ENCODE results near the gene TJAP1. TPM values are rescaled to one million over a fixed set of nuclear protein-coding genes. Genes with fewer than 3 reads are reported as not detected.

The TJAP1 gene
- total RNA-seq, 4 donors from 2014 or later = 21.4 to 58.6 (median 45.7) TPM

DNA sequence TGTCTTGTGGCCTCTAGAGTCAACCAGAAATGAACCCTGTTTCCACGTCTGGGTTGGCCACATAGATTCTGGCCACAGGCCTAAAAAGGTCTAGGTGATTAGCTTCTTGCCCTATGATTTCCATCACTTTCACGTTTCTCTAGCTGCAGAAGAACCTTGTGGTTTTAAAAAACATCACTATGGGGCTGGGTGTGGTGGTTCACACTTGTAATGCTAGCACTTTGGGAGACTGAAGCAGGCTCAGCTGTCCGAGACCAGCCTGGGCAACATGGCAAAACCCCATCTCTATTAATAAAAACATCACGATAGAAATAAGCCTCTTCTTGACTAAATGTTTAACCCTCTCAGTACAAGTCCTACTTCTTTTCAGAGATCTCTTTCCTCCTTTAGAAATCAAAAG is 67.1 kb downstream of the TJAP1 start:
- Histone ChIP-seq H3K4me3 (no peak overlapping the region), H3K36me3 (peaks cover 0 to 71% (median 0%) of the 10 kb centered on the region in 3 donors), H3K27ac (no peak overlapping the region), H3K4me1 (no peaks in the 10 kb centered on the region), H3K27me3 (no peaks in the 10 kb centered on the region), H3K9me3 (no peaks in the 10 kb centered on the region)
- DNase-seq = no peak
- TF ChIP-seq, protein P1, sequence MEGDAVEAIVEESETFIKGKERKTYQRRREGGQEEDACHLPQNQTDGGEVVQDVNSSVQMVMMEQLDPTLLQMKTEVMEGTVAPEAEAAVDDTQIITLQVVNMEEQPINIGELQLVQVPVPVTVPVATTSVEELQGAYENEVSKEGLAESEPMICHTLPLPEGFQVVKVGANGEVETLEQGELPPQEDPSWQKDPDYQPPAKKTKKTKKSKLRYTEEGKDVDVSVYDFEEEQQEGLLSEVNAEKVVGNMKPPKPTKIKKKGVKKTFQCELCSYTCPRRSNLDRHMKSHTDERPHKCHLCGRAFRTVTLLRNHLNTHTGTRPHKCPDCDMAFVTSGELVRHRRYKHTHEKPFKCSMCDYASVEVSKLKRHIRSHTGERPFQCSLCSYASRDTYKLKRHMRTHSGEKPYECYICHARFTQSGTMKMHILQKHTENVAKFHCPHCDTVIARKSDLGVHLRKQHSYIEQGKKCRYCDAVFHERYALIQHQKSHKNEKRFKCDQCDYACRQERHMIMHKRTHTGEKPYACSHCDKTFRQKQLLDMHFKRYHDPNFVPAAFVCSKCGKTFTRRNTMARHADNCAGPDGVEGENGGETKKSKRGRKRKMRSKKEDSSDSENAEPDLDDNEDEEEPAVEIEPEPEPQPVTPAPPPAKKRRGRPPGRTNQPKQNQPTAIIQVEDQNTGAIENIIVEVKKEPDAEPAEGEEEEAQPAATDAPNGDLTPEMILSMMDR (IDR thresholded peaks at IDR 0.05) = no peak
- TF ChIP-seq POLR2A (IDR thresholded peaks at IDR 0.05) = no peak

DNA sequence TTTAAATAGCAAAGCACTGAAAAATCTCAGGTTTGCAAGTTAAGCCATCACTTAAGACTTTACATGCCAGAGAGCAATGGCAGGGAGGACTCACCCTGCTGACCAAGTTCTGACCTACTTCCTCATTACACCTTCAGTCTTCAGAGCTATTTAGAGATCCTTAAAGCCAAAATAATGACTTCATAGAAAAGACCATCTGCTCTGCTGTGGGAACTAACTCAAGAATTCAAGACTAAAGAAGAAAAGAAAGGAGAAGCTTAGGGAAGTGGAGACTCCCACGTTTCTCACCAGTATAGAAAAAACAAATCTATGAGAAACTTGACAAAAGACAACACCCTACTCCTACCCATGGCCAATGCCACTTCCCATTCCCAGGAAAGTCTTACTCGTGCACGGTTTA is 69.9 kb downstream of the TJAP1 start:
- peaks cover 0 to 89% (median 0%) of the 10 kb centered on the region in 3 donors for H3K36me3 ChIP-seq
- H3K27ac ChIP-seq = no peak overlapping the region
- H3K4me1 ChIP-seq = no peaks in the 10 kb centered on the region
- no peaks in the 10 kb centered on the region for H3K9me3 ChIP-seq
- no peak overlapping the region for H3K4me3 ChIP-seq
- no peak for DNase-seq
- H3K27me3 ChIP-seq = no peaks in the 10 kb centered on the region
- no peak for TF ChIP-seq POLR2A (IDR thresholded peaks at IDR 0.05)
- TF ChIP-seq, protein P1 (IDR thresholded peaks at IDR 0.05) = no peak

Small RNA genes lying within 50 kb of the gene (small RNA-seq; reads per million reads assigned to genes)
- 0 reads per million in 2 donors for gene MIR6780B
- gene RF00426 = 0 reads per million in 2 donors
- gene RNU6-1113P = 0 reads per million in 2 donors

Other genes with a start within 250 kb of the TJAP1 start
- 100 to 1,000 TPM; 138 to 304 (median 176) TPM for gene DNPH1, start 248.1 kb upstream of the TJAP1 start, total RNA-seq
- gene TTBK1, start 234.1 kb upstream of the TJAP1 start, total RNA-seq = 1 to 10 TPM in 3 of 4 donors, not detected in 1; 1.4 to 2.4 (median 1.4) TPM
- gene SLC22A7, start 179.3 kb upstream of the TJAP1 start, total RNA-seq = under 1 TPM in 1 of 4 donors, not detected in 3; 0.80 TPM
- 1 to 10 TPM in 1 of 4 donors, not detected in 3; 6.8 TPM for gene CRIP3, start 168.7 kb upstream of the TJAP1 start, total RNA-seq
- gene ZNF318, start 107.9 kb upstream of the TJAP1 start, total RNA-seq = 10 to 100 TPM; 16.6 to 42.9 (median 24.5) TPM
- 10 to 100 TPM; 30.3 to 75.2 (median 48.2) TPM for gene ABCC10, start 50.0 kb upstream of the TJAP1 start, total RNA-seq
- not detected for gene DLK2, start 22.0 kb upstream of the TJAP1 start, total RNA-seq
- 1 to 10 TPM in 1 of 4 donors, not detected in 3; 3.3 TPM for gene LRRC73, start 32.8 kb downstream of the TJAP1 start, total RNA-seq
- 100 to 1,000 TPM in 2 of 4 donors, 10 to 100 TPM in 2; 78.3 to 165 (median 108) TPM for gene YIPF3, start 39.4 kb downstream of the TJAP1 start, total RNA-seq
- 10 to 100 TPM in 3 of 4 donors, 1 to 10 TPM in 1; 8.6 to 29.7 (median 16.5) TPM for gene POLR1C, start 39.5 kb downstream of the TJAP1 start, total RNA-seq
- gene XPO5, start 98.5 kb downstream of the TJAP1 start, total RNA-seq = 10 to 100 TPM; 17.3 to 55.3 (median 27.8) TPM
- 10 to 100 TPM in 2 of 4 donors, 1 to 10 TPM in 2; 7.1 to 12.6 (median 10.2) TPM for gene POLH, start 98.6 kb downstream of the TJAP1 start, total RNA-seq
- gene GTPBP2, start 151.7 kb downstream of the TJAP1 start, total RNA-seq = 100 to 1,000 TPM in 1 of 4 donors, 10 to 100 TPM in 3; 73.4 to 118 (median 88.4) TPM
- 10 to 100 TPM; 32.2 to 72.0 (median 58.0) TPM for gene MAD2L1BP, start 158.3 kb downstream of the TJAP1 start, total RNA-seq
- 1 to 10 TPM in 1 of 4 donors, not detected in 3; 1.7 TPM for gene RSPH9, start 167.5 kb downstream of the TJAP1 start, total RNA-seq
- 10 to 100 TPM; 41.1 to 64.4 (median 52.4) TPM for gene MRPS18A, start 210.2 kb downstream of the TJAP1 start, total RNA-seq

Measured in Peyer's patch (tissue), 4 donors.